Right lobe of liver (tissue), 6 donors: ENCODE results near the gene ADORA3. TPM values are rescaled to one million over a fixed set of nuclear protein-coding genes. Genes with fewer than 3 reads are reported as not detected.

ENCODE experiments used
- ATAC-seq, 4 donors: fragments of 200-7000 bp; cut with Tn5 transposase; one replicate each; pipeline ENCODE4 v1.9.1; 2020; ENCODE audit warnings: mild to moderate bottlenecking in 4 of 4, moderate library complexity in 4 of 4
- DNase-seq, 3 donors: peaks; one replicate each; pipeline ENCODE4 v3.0.0-alpha.2; 2020
- H3K27ac ChIP-seq, 3 donors: fragments of 200-600 bp; one replicate each; pipeline ENCODE4 v1.8.0; 2022
- H3K27me3 ChIP-seq, 2 donors: fragments of 200-600 bp; one replicate each; pipeline ENCODE4 v1.8.0; 2022
- H3K36me3 ChIP-seq, 4 donors: fragments of 200-600 bp; sonication (generic) in 1 of 4; one replicate each; pipeline versions ENCODE4 v1.5.1 to v1.8.0; 2017 to 2022; ENCODE audit warnings: control low read depth in 1 of 4
- H3K4me1 ChIP-seq, 4 donors: fragments of 200-600 bp; sonication (generic) in 1 of 4; one replicate each; pipeline versions ENCODE4 v1.5.1 to v1.8.0; 2017 to 2022; ENCODE audit warnings: control low read depth in 1 of 4
- H3K4me3 ChIP-seq, 3 donors: fragments of 200-600 bp; one replicate each; pipeline ENCODE4 v1.8.0; 2022
- H3K9me3 ChIP-seq, 4 donors: fragments of 200-600 bp; sonication (generic) in 1 of 4; one replicate each; pipeline versions ENCODE4 v1.5.1 to v1.8.0; 2017 to 2022; ENCODE audit warnings: control low read depth in 1 of 4
- CTCF ChIP-seq, 4 donors: fragments of 200-600 bp in 3 of 4; fragments of 450-650 bp in 1 of 4; IDR thresholded peaks; one replicate each; pipeline versions ENCODE4 v1.5.1 to v1.8.0; 2016 to 2022; ENCODE audit warnings: antibody characterized with exemption in 4 of 4, mild to moderate bottlenecking in 2 of 4
- POLR2A ChIP-seq: fragments of 450-650 bp; IDR thresholded peaks from one replicate; pipeline ENCODE4 v1.6.1; 2017; ENCODE audit warnings: antibody characterized with exemption, mild to moderate bottlenecking
- WGBS: methylation state at CpG from one replicate; pipeline ENCODE4 v1.1.6; 2018; ENCODE audit warnings: low coverage, low lambda C conversion rate; ENCODE audit not compliant: insufficient coverage; ENCODE audit errors: missing lambda C conversion rate; 5-methylcytosine and 5-hydroxymethylcytosine counted together
- intact Hi-C, 2 donors: fragments of 100-400 bp; cut with DNase I; formaldehyde crosslinking; loops; one replicate each; pipeline versions ENCODE4 v1.11.2 to v1.14.1; 2022
- small RNA-seq, 2 experiments: library from RNA; depleted of rRNA; stranded (forward); fragments of <200 nt; gene quantifications; one replicate each; pipeline ENCODE3, GENCODE V24; 2016
- total RNA-seq, 6 experiments: library from RNA; depleted of rRNA in 2 of 6; stranded (reverse); fragments of >200 nt in 2 of 6; fragmentation: NEBNext Ultra II Directional in 3 of 6; extraction: Animal tissue kit (Norgen Biotek cat#: 25700) in 3 of 6; gene quantifications; one replicate each; pipeline versions ENCODE4 v1.1.0 to v1.2.4, GENCODE V29; 2016 to 2023
- donor health status: DM: no; HTN: yes; CAD: no.
- donor health status: DM: no; HTN: no; CAD: no.
- donor health status: DM: no; HTN: no; CAD: no.
- donor health status: DM: no; HTN: yes; CAD: no.
- donor health status: DM: no; HTN: yes; CAD: no.

The ADORA3 gene
- total RNA-seq, 6 experiments from 2014 or later, result 2.7 to 6.3 (median 3.9) TPM

- peaks cover 0 to 26% (median 3%) of the 10 kb centered on the region in 4 donors for H3K36me3 ChIP-seq
- no peak overlapping the region for H3K27ac ChIP-seq
- 72% methylated on average over 2 of the region's 3 CpGs for WGBS
- H3K4me3 ChIP-seq, result no peak overlapping the region
- H3K4me1 ChIP-seq, result peaks cover 0 to 22% (median 6%) of the 10 kb centered on the region in 4 donors
- H3K27me3 ChIP-seq, result no peaks in the 10 kb centered on the region
- no peak for DNase-seq
- intact Hi-C loops, result no loop called here
- H3K9me3 ChIP-seq, result no peaks in the 10 kb centered on the region
- no peak for TF ChIP-seq POLR2A
- no peak for TF ChIP-seq CTCF (IDR thresholded peaks at IDR 0.05)
- no peak for ATAC-seq
Observed at GRCh38 chr1:111452581-111452980, 50.9 kb downstream of the ADORA3 start.

GRCh38 chr1:111450185-111450584 lies 53.2 kb downstream of the ADORA3 start:
- Histone ChIP-seq H3K4me1 (peaks cover 0 to 23% (median 6%) of the 10 kb centered on the region in 4 donors), H3K27ac (peak overlapping the region in 1 of 3 donors; percentile 71), H3K27me3 (no peaks in the 10 kb centered on the region), H3K9me3 (no peaks in the 10 kb centered on the region), H3K4me3 (peak overlapping the region; percentile 87 to 92 (median 90)), H3K36me3 (peaks cover 0 to 20% (median under 1%) of the 10 kb centered on the region in 4 donors)
- intact Hi-C loops, result no loop called here
- DNase-seq (no peak), ATAC-seq (no peak)
- 44% methylated on average over 3 of the region's 3 CpGs for WGBS
- TF ChIP-seq POLR2A, result no peak
- TF ChIP-seq CTCF (IDR thresholded peaks at IDR 0.05), result no peak

GRCh38 chr1:111449703-111450017 lies 53.8 kb downstream of the ADORA3 start:
- Histone ChIP-seq H3K36me3 (peaks cover 0 to 22% (median under 1%) of the 10 kb centered on the region in 4 donors), H3K9me3 (no peaks in the 10 kb centered on the region), H3K27me3 (no peaks in the 10 kb centered on the region), H3K4me1 (peaks cover 0 to 23% (median 6%) of the 10 kb centered on the region in 4 donors), H3K27ac (peak overlapping the region; percentile 65 to 73 (median 71)), H3K4me3 (peak overlapping the region; percentile 87 to 92 (median 90))
- ATAC-seq (no peak), DNase-seq (no peak)
- no peak for TF ChIP-seq CTCF (IDR thresholded peaks at IDR 0.05)
- no peak for TF ChIP-seq POLR2A
- WGBS, result 0% methylated on average over 8 of the region's 8 CpGs
- intact Hi-C loops, result no loop called here

Small RNA genes lying within 50 kb of the gene (small RNA-seq; reads per million reads assigned to genes)
- gene RNU6-792P, result 0 reads per million in 2 experiments

Other genes starting within 250 kb of the ADORA3 start
- gene CHIA, start 212.8 kb downstream of the ADORA3 start, total RNA-seq, result not detected
- 1 to 10 TPM; 1.4 to 6.3 (median 4.1) TPM for gene OVGP1, start 75.9 kb downstream of the ADORA3 start, total RNA-seq
- gene WDR77, start 54.4 kb downstream of the ADORA3 start, total RNA-seq, result 10 to 100 TPM; 11.4 to 27.3 (median 14.0) TPM
- gene ATP5PB, start 54.2 kb downstream of the ADORA3 start, total RNA-seq, result 100 to 1,000 TPM; 128 to 152 (median 148) TPM
- 10 to 100 TPM in 2 of 6 experiments, 1 to 10 TPM in 4; 6.1 to 16.9 (median 9.3) TPM for gene C1orf162, start 29.6 kb downstream of the ADORA3 start, total RNA-seq
- 1 to 10 TPM; 2.4 to 9.7 (median 5.8) TPM for gene TMIGD3, start within 50 bp of the ADORA3 start, total RNA-seq
- gene RAP1A, start 116.2 kb upstream of the ADORA3 start, total RNA-seq, result 10 to 100 TPM; 25.9 to 53.8 (median 33.3) TPM
- gene INKA2, start 235.8 kb upstream of the ADORA3 start, total RNA-seq, result 1 to 10 TPM in 4 of 6 experiments, under 1 TPM in 2; 0.43 to 2.2 (median 1.4) TPM